Kidney epithelial cell (primary cell): ENCODE measurements around the gene KLK5. TPM values are rescaled to one million over a fixed set of nuclear protein-coding genes. Genes with fewer than 3 reads are reported as not detected.

Source experiments
- DNase-seq: peaks from one replicate; pipeline ENCODE4 v3.0.0-alpha.2; 2010; ENCODE audit warnings: low read depth
- H3K27me3 ChIP-seq: 2 replicates; pipeline ENCODE4 v1.6.0; 2011; ENCODE audit warnings: low read length; ENCODE audit not compliant: control insufficient read depth, insufficient read depth
- H3K36me3 ChIP-seq: 2 replicates; pipeline ENCODE4 v1.5.1; 2011; ENCODE audit warnings: low read length; ENCODE audit not compliant: control insufficient read depth, insufficient read depth
- H3K4me3 ChIP-seq: 2 replicates; pipeline ENCODE4 v1.5.1; 2011; ENCODE audit warnings: low read depth, mild to moderate bottlenecking, control low read depth, low read length
- total RNA-seq: library from RNA; depleted of rRNA; stranded (reverse); fragments of >200 nt; gene quantifications from 2 replicates; pipeline ENCODE4 v1.2.3, GENCODE V29; 2015
- TF ChIP-seq, protein P1 (sequence below): IDR thresholded peaks from 2 replicates; pipeline ENCODE4 v1.5.1; 2011; ENCODE audit warnings: mild to moderate bottlenecking, moderate library complexity, low read length, control low read depth, inconsistent platforms; ENCODE audit not compliant: insufficient read depth, poor library complexity, severe bottlenecking

KLK5 gene
- total RNA-seq, 1 donor from 2014 or later = 11.3 TPM

DNA sequence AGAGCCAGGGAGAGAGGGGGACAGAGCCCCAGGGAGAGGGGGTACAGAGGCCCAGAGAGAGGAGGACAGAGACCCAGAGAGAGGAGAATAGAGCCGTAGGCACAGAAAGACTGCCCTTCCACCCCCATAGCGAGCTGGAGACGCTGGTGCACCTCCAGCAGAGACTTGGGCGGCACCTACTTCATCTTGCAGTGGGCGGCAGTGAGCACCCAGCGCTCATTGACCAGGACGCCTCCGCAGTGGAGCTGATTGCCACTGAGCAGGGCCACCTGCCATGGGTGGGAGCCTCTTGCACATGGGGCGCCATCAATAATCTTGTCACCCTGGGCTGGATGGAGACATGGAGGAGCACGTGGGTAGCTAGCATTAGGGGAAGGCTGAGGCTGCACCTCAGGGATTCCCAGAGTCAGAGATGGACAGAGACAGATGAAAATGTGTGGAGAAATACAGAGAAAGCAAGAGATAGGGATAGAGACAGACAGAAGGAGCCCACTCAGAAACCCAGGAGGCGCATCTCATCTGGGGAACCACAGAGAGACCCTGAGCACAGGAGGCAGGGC, 28.8 kb upstream of the KLK5 start:
- no peak for DNase-seq
- TF ChIP-seq, protein P1, sequence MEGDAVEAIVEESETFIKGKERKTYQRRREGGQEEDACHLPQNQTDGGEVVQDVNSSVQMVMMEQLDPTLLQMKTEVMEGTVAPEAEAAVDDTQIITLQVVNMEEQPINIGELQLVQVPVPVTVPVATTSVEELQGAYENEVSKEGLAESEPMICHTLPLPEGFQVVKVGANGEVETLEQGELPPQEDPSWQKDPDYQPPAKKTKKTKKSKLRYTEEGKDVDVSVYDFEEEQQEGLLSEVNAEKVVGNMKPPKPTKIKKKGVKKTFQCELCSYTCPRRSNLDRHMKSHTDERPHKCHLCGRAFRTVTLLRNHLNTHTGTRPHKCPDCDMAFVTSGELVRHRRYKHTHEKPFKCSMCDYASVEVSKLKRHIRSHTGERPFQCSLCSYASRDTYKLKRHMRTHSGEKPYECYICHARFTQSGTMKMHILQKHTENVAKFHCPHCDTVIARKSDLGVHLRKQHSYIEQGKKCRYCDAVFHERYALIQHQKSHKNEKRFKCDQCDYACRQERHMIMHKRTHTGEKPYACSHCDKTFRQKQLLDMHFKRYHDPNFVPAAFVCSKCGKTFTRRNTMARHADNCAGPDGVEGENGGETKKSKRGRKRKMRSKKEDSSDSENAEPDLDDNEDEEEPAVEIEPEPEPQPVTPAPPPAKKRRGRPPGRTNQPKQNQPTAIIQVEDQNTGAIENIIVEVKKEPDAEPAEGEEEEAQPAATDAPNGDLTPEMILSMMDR = no peak
- Histone ChIP-seq H3K4me3 (no peak overlapping the region), H3K36me3 (no peaks in the 10 kb centered on the region), H3K27me3 (peaks cover 2% of the 10 kb centered on the region)

DNA sequence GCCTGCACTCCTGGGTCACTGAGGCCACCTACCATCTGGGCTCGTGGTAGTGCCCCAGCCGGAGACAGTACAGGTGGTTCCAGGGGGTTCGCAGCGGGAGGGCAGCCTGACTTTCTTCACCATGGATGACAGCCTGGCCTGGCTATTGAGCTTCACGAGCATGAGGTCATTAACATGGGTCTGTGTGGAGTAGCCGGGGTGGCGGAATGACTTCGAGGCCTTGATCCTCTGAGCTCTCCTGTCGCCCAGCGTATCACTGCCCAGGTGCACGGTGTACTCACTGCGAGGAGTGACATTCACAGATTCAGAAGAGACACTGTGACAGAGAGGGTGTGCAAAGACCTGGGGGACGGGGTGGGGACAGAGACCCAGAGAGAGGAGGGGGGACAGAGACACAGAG, 27.4 kb upstream of the KLK5 start:
- Histone ChIP-seq H3K27me3 (peaks cover 2% of the 10 kb centered on the region), H3K36me3 (no peaks in the 10 kb centered on the region), H3K4me3 (no peak overlapping the region)
- no peak for DNase-seq
- TF ChIP-seq, protein P1 = no peak

DNA sequence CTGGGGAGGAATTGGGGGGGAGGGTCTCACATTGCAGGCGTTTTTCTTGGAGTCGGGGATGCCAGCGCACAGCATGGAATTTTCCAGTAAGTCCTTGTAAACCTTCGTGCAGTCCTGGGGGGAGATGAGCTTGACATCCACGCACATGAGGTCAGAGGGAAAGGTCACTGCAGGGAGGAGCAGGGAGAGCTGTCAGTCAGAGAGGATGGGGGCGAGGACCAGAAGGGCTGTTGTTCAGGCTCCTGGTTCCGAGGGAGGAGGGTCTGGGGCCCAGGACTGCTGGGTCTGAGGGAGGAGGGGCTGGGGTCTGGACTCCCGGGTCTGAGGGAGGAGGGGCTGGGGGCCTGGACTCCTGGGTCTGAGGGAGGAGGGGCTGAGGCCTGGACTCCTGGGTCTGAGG, 26.9 kb upstream of the KLK5 start:
- DNase-seq = no peak
- no peaks in the 10 kb centered on the region for H3K36me3 ChIP-seq
- TF ChIP-seq, protein P1 = no peak
- H3K27me3 ChIP-seq = peaks cover 2% of the 10 kb centered on the region
- H3K4me3 ChIP-seq = no peak overlapping the region

DNA sequence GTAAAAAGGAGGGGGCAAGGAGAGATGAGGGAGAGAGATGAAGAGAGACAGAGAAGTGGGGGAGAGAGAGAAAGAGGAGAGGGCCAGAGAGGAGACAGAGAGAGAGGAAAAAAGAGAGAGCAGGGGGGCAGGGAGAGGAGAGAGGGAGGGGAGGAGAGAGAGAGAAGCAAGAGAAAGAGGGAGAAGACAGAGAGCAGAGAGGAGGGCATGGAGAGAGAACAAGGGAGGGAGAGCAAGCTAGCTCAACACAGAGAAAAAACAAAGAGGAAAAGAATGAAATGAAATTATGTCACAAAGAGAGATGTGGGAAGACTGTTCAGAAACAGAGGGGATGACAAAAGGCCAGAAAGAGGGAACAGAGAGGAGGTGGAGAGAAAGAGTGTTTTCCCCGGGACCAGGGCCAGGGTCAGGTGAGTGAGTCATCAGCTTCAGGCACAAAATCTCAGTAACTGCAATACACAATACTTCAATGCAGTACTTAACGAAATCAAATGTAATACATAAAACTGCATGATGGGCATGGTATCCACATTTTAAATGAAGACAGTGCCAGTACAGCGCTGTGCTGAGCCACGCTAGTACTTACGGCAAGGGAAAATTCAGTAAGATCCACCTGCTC, 26.0 kb upstream of the KLK5 start:
- DNase-seq = no peak
- peaks cover under 1% of the 10 kb centered on the region for H3K27me3 ChIP-seq
- TF ChIP-seq, protein P1 = no peak
- no peaks in the 10 kb centered on the region for H3K36me3 ChIP-seq
- H3K4me3 ChIP-seq = no peak overlapping the region

DNA sequence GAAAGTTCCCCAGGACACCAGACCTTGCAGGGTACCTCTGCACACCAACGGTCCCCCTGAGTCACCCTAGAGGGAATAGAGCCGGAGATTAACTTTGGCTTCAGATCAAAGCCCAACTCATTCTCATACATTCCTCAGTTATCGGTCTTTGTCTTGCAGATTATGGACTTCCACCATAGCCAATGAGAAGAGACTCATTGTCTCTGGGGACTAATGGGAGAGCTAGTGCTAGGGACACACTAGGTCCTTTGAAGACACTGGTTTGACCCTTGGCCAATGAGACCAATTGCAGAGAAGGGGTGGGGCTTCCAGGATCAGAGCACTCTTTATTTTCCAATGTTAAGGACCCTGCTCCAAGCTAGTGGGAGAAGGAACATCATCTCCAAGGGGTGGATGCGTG, 24.8 kb upstream of the KLK5 start:
- no peaks in the 10 kb centered on the region for H3K27me3 ChIP-seq
- TF ChIP-seq, protein P1 = no peak
- H3K4me3 ChIP-seq = no peak overlapping the region
- no peak for DNase-seq
- H3K36me3 ChIP-seq = no peaks in the 10 kb centered on the region

DNA sequence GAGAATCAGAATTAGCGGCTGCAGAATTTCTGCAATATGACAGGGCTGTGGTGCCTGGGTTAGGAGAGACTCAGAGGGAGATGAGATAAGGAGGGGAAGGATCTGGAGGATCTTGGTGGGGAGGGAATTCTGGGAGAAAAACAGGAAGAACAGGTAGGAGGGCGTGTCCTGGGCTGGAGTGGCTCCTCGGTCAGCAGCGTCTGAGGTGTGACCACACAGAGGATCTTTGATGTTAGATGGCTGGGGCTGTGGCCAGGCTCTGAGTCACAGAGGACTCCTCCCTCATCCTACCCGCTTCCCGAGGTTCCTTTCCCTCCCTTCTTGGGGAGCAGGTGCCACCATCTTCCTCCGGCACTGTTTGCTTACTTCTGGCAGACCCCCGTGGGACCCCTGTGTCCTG, 22.9 kb upstream of the KLK5 start:
- no peak for DNase-seq
- Histone ChIP-seq H3K36me3 (no peaks in the 10 kb centered on the region), H3K27me3 (no peaks in the 10 kb centered on the region), H3K4me3 (no peak overlapping the region)
- TF ChIP-seq, protein P1 = no peak
